GM19397 (cell line): ENCODE measurements around the gene LARGE1.

Experiments used
- ATAC-seq: cut with Tn5 transposase; IDR thresholded peaks from one replicate; pipeline ENCODE4 v1.9.1; 2021; ENCODE audit warnings: mild to moderate bottlenecking, moderate library complexity; ENCODE audit not compliant: unreplicated experiment

Gene LARGE1

DNA sequence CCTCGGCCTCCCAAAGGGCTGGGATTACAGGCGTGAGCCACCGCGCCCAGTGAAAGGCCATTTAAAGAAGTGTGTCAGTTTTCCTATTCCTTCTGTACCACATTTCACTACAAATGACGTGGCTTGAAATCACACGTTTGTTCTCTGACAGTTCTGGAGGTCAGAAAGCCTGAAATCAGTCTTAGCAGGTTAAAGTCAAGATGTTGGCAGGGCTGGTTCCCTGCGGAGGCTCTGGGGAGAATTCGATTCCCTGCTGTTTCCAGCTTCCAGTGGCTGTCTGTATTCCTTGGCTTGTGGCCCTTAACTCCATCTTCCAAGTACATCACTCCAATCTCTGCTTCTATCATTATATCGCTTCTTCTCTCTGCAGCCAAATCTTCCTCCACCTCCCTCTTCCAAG, 383.2 kb downstream of the LARGE1 start:
- ATAC-seq = no peak

- ATAC-seq = no peak
These were observed 384.1 kb downstream of the LARGE1 start for GRCh38 chr22:33535937-33536875.

DNA sequence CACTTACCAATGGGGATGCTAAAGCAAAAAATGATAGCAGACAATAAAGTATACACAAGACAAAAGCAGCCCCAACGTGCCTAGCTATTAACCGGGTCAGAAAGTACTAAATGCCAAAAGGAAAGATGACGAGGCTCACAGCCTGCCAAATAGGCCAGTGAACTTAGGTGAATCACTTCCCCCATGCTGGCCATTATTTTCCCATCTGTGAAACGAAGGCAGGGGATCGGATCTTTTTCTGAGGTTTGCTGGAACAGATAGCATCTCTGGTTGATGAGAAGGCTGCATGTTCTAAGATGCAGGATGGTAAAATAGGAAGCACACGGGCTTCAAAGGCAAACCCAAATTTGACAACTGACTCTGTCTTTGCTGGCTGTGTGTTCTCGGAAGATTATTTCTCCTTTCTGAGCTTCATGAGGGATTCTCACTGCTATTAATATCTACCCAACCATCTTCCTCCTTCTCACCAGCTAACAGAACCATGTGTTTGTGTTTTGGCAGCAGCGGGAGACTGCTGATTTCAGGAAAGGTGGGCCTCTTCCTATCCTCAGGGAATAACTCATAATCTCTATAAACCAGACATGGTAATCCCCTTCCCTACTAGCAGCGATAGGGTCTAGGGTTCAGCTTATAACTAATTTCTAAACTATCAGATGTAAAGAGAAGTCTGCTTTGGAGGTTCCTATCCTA, 390.7 kb downstream of the LARGE1 start:
- no peak for ATAC-seq

GRCh38 chr22:33528183-33528582, 392.1 kb downstream of the LARGE1 start:
- ATAC-seq = no peak

- no peak for ATAC-seq
These were observed 393.7 kb downstream of the LARGE1 start for GRCh38 chr22:33526434-33527107.

GRCh38 chr22:33524511-33525260, 395.6 kb downstream of the LARGE1 start:
- no peak for ATAC-seq

GRCh38 chr22:33521879-33522665, 398.2 kb downstream of the LARGE1 start:
- no peak for ATAC-seq

DNA sequence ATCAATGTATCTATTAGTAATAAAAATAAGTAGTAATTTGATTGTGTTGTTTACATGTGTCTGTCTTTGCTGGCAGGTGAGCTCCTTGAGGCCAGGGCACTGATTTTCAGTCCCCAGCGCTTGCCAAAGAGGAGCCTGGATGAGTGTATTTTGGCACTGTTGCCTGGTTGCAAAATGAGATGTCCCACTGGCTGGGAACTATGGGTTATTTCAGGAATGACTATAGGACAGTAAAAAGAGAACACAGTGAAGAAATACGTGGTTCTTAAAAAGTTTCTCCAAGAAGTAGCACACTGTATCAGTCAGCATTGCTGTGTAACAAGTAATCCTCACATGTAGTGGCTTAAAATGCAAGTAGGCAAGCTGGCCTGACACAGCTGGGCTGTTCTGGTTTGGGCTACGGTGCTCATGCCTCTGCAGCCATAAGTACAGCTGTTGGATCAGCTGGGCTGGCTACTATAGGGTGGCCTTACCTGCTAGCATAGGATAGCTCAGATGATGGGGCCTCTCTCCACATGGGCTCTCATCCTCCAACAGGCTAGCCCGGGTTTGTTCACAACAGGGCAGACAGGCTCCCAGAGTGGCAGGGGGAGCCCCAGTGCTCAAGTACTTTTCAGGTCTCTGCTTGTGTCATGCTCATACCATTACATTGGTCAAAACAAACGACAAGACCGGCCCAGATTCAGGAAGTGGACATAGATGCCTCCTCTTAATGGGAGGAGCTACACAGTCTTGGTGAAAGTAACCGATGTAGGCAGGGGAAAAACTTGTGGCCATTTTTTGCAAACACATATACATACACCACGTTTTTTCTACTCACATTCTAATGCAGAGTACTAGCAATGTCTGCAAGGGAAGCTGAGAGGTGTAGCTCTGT, 399.1 kb downstream of the LARGE1 start:
- ATAC-seq = no peak

DNA sequence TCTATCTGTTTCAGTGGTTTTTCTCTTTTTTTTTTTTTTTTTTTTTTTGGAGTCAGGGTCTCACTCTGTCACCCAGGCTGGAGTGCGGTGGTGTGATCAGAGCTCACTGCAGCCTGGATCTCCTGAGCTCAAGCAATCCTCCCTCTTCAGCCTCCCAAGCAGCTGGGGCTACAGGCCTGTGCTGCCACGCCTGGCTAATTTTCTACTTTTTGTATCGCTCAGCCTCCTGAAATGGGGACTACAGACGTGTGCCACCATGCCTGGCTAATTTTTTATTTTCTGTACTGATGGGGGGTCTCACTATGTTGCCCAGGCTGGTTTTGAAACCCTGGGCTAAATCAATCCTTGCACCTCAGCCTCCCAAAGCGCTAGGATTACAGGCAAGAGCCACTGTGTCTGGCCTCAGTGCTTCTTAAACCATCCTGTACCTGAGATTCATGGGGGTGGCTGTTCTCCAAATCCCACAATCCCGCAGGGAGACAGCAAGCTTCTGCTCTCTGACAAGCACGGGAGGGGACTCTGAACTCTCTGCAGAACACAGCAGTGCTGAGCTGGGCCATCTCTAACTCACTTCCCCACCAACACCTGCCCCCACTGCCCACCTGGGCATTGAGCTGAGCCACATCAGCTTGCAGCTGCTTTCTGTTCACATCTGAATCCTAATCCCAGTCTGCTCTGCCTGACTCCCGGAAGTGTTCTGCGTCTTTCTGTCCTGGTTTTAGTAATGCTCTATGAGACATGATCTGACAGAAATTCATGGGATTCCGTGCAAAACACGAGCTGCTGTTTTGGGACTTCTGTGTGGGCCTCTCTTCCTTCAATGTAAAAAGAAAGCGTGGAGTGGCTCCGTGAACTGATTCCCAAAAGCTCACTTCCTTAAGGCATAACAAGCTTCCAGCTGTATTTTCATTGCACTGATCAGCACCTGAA, 400.0 kb downstream of the LARGE1 start:
- ATAC-seq = no peak

- no peak for ATAC-seq
These were observed 401.0 kb downstream of the LARGE1 start for GRCh38 chr22:33519071-33519973.

DNA sequence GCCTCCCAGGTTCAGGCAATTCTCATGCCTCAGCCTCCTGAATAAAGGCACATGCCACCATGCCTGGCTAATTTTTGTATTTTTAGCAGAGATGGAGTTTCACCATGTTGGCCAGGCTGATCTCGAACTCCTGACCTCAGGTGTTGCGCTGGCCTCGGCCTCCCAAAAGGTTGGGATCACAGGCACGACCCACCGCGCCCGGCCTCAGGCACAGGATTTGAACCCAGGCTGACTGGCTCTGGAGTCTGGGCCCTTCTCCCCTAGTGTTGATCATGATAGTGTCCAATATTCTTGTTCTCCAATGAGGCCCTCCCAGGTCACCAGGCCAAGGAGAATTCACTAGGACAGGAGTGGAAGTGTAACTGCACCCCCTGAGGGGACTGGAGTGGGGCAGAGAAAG, 401.9 kb downstream of the LARGE1 start:
- ATAC-seq = no peak

- ATAC-seq = no peak
These were observed 404.5 kb downstream of the LARGE1 start for GRCh38 chr22:33515795-33516194.

DNA sequence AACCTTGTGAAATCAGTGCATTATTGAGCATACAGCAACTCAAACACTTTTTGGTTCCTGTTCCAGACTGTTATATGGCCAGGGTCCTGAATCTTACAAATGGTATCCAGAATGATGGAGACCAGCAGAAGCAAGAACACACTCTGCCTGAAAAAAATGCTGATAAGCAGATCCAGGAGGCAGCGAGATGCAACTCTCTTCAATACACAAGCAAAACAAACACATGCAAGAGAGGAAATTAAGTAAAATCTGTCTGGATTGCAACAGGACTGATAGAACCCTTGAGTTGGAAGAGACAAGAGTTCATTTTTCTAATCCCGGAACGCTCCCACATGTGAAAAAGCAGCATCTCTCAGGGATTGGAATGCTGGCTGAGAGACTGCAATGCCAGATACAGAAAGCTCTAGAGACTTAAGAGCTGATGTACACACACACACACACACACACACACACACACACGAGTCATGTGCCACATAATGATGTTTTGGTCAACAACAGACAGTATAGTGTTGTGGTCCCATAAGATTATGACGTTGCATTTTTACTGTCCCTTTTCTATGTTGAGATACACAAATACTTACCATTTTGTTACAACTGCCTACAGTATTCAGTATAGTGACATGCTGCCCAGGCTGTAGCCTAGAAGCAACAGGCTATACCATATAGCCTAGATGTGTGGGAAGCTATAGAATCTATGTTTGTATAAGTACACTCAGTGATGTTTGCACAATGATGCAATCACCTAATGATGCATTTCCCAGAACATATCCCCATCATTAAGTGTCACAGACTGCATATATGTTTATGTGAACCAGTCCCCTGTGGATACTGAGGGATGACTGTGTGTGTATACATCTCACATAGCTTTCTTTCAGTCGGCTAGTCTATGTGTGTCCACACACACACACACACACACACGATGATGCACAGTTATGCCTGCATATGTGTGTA, 406.6 kb downstream of the LARGE1 start:
- no peak for ATAC-seq

GRCh38 chr22:33512908-33513307, 407.4 kb downstream of the LARGE1 start:
- no peak for ATAC-seq

DNA sequence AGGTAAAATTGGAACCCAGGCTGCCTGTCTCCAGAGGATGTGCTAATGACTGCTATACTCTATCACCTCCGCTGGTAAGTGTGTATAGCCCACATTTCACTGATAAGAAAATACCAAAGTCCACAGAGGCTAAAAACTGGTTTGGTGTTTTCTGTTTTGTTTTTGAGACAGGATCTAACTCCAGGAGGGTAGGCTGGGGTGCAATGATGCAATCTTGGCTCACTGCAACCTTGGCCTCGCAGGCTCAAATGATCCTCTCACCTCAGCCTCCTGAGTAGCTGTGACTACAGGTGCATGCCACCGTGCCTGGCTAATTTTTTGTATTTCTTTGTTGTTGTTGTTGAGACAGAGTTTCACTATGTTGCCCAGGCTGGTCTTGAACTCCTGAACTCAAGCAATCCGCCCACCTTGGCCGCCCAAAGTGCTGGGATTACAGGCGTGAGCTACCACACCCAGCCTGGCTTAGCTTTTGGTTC, 409.8 kb downstream of the LARGE1 start:
- no peak for ATAC-seq
